ENCODE measurements around the gene RSPO4. TPM values are rescaled to one million over a fixed set of nuclear protein-coding genes. Genes with fewer than 3 reads are reported as not detected.

Gene RSPO4
- total and polyA plus RNA-seq, 2 donors (not counting 3 experiments of a cell fraction or from before 2014, with no cell fraction given), result not detected

DNA sequence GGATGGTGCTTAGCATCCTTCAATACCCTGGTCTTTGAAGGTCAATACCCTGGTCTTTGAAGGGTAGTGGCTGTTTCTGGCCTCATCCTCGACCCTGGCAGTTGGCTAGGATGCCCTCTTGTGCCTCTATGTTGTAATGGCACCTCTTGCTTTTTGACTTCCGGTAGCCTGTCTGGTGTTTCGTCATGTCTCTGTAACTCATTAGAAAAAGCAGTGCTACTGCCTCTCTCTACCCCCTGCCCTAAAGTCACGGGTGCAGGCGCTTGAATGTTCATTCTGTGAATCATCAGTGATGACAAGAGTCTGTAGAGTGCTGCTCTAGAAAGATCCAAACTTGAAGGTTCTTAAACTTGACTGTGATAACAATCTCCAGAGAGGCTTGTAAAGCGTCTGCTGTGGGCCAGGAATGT, 28.3 kb downstream of the RSPO4 start:
- H4K20me1 ChIP-seq (replicated peaks; ENCODE audit: control insufficient read depth, extremely low read depth, insufficient read depth, low read length), result no peaks in the 10 kb centered on the region
- no peak overlapping the region for H2AFZ ChIP-seq (ENCODE audit: low read depth, low read length)
- no peak overlapping the region for H3K4me3 ChIP-seq (replicated peaks in 1 of 3; ENCODE audit: insufficient read depth in 1 of 3, low read depth in 1 of 3, low read length in 3 of 3)
- no peaks in the 10 kb centered on the region for H3K79me2 ChIP-seq (ENCODE audit: control insufficient read depth, insufficient read depth, low read length)
- dilution Hi-C loops (cut with MboI; ENCODE audit: extremely low pct_ligation_motif_present, low sequenced_read_pairs) (no loop called here), intact Hi-C loops (cut with micrococcal nuclease) (no loop called here)
- BruUV-seq (replicated peaks), result no TSS peak
- TF ChIP-seq GATA2 (IDR thresholded peaks at IDR 0.05; ENCODE audit: insufficient read depth, insufficient read length, low read depth, low read length), result peak; percentile 19
- peak; percentile 11 to 35 for TF ChIP-seq CTCF (IDR thresholded peaks at IDR 0.05; ENCODE audit: extremely low read depth in 1 of 2, insufficient read depth in 1 of 2, low read depth in 1 of 2, low read length in 2 of 2)
- no peak for TF ChIP-seq MAX (IDR thresholded peaks at IDR 0.05; ENCODE audit: insufficient read depth, insufficient read length)
- no peak for TF ChIP-seq POLR2A (IDR thresholded peaks at IDR 0.05; ENCODE audit: low read depth, low read length)
- no peak for TF ChIP-seq FOS (IDR thresholded peaks at IDR 0.05; ENCODE audit: borderline replicate concordance, insufficient read depth, low read length)
- TF ChIP-seq JUN (IDR thresholded peaks at IDR 0.05; ENCODE audit: borderline replicate concordance, insufficient read depth, insufficient read length, low read depth), result no peak
- no peak for TF ChIP-seq POLR2AphosphoS5 (IDR thresholded peaks at IDR 0.05; ENCODE audit: insufficient read depth, low read depth, low read length)
- TF ChIP-seq MYC (IDR thresholded peaks at IDR 0.05; ENCODE audit: low read depth, low read length), result no peak
- no peak for TF ChIP-seq EZH2 (IDR thresholded peaks at IDR 0.05; ENCODE audit: borderline replicate concordance, low read depth, low read length, severe bottlenecking)
- no peaks in the 10 kb centered on the region for H3K4me1 ChIP-seq (ENCODE audit: control insufficient read depth, extremely low read depth, insufficient read depth, low read length)
- no peak overlapping the region for H3K9ac ChIP-seq (replicated peaks; ENCODE audit: extremely low read depth, insufficient read depth, low read length)
- no peaks in the 10 kb centered on the region for H3K9me1 ChIP-seq (replicated peaks; ENCODE audit: control insufficient read depth, extremely low read depth, insufficient read depth, low read length)
- H3K27ac ChIP-seq (ENCODE audit: insufficient read depth, low read depth, low read length), result no peak overlapping the region
- POLR2A ChIA-PET, result no interaction called here
- FAIRE-seq, result no peak
- H3K9me3 ChIP-seq (replicated peaks; ENCODE audit: control insufficient read depth, insufficient read depth, low read length), result no peaks in the 10 kb centered on the region
- no peaks in the 10 kb centered on the region for H3K36me3 ChIP-seq (ENCODE audit: control insufficient read depth in 2 of 2, extremely low read depth in 1 of 2, insufficient read depth in 2 of 2, low read length in 2 of 2)
- H3K27me3 ChIP-seq (ENCODE audit: control insufficient read depth in 2 of 2, insufficient read depth in 2 of 2, low read length in 2 of 2), result peaks cover 0 to 1% of the 10 kb centered on the region in 2 experiments
- CTCF ChIA-PET, result interaction anchor here (1.3 kb wide), 1 partner anchor 10 kb away, joined by 3 read pairs; no protein-coding TSS in a partner anchor
- H3K4me2 ChIP-seq (ENCODE audit: insufficient read depth, low read length), result no peak overlapping the region
- no peak for DNase-seq (ENCODE audit: low read depth, low spot score)
